Upper lobe of left lung (tissue), 6 donors: ENCODE results near the gene RASSF1. TPM values are rescaled to one million over a fixed set of nuclear protein-coding genes. Genes with fewer than 3 reads are reported as not detected.

Experiments
- ATAC-seq, 2 donors: fragments of 200-7000 bp; cut with Tn5 transposase; one replicate each; pipeline ENCODE4 v1.9.1; 2022; ENCODE audit warnings: mild to moderate bottlenecking in 2 of 2, moderate library complexity in 2 of 2; ENCODE audit not compliant: low FRiP score in 2 of 2
- DNase-seq, 2 donors: peaks; one replicate each; pipeline ENCODE4 v3.0.0-alpha.2; 2019 to 2020
- H3K27ac ChIP-seq, 4 donors: fragments of 200-600 bp; sonication (generic); one replicate each; pipeline ENCODE4 v1.5.1; 2016 to 2019
- H3K27me3 ChIP-seq, 4 donors: fragments of 200-600 bp; sonication (generic); one replicate each; pipeline ENCODE4 v1.5.1; 2017 to 2019
- H3K36me3 ChIP-seq, 4 donors: fragments of 200-600 bp; sonication (generic); one replicate each; pipeline ENCODE4 v1.5.1; 2016 to 2019
- H3K4me1 ChIP-seq, 4 donors: fragments of 200-600 bp; sonication (generic); one replicate each; pipeline ENCODE4 v1.5.1; 2018 to 2019
- H3K4me3 ChIP-seq, 4 donors: fragments of 200-600 bp; sonication (generic); one replicate each; pipeline ENCODE4 v1.5.1; 2017 to 2019; ENCODE audit warnings: mild to moderate bottlenecking in 2 of 4, moderate library complexity in 1 of 4
- H3K9me3 ChIP-seq, 4 donors: fragments of 200-600 bp; sonication (generic); one replicate each; pipeline ENCODE4 v1.5.1; 2018 to 2019
- EP300 ChIP-seq, 4 donors: sonication (generic); formaldehyde crosslinking; IDR thresholded peaks; one replicate each; pipeline ENCODE4 v1.5.1; 2017; ENCODE audit warnings: antibody characterized with exemption in 4 of 4, control low read depth in 2 of 4
- POLR2A ChIP-seq, 4 donors: fragments of 450-650 bp; IDR thresholded peaks; one replicate each; pipeline ENCODE4 v1.5.1; 2016 to 2017; ENCODE audit warnings: antibody characterized with exemption in 4 of 4, mild to moderate bottlenecking in 2 of 4
- POLR2AphosphoS5 ChIP-seq, 2 donors: sonication (generic); formaldehyde crosslinking; IDR thresholded peaks; one replicate each; pipeline ENCODE4 v1.5.1; 2017; ENCODE audit warnings: antibody characterized with exemption in 2 of 2
- WGBS, 2 donors: methylation state at CpG; one replicate each; pipeline ENCODE4 v1.1.5; 2017 to 2018; 5-methylcytosine and 5-hydroxymethylcytosine counted together
- total RNA-seq, 6 donors: library from RNA; depleted of rRNA in 4 of 6; stranded (reverse); fragments of >200 nt in 4 of 6; gene quantifications; one replicate each; pipeline versions ENCODE4 v1.1.0 to v1.2.1, GENCODE V29; 2016 to 2021
- TF ChIP-seq, protein P1 (sequence below), 6 experiments: fragments of 450-650 bp in 4 of 6; fragments of 200-600 bp in 2 of 6; sonication (generic) in 2 of 6; IDR thresholded peaks; one replicate each; pipeline ENCODE4 v1.5.1; 2016 to 2019; ENCODE audit warnings: antibody characterized with exemption in 6 of 6
- donor health status: DM: no; HTN: no; CAD: no; lungs with moderate emphysema.
- donor health status: DM: no; HTN: yes; CAD: no; lungs with severe emphysema.

RASSF1 gene
- total RNA-seq, 6 donors from 2014 or later, result 42.7 to 78.9 (median 47.7) TPM

DNA sequence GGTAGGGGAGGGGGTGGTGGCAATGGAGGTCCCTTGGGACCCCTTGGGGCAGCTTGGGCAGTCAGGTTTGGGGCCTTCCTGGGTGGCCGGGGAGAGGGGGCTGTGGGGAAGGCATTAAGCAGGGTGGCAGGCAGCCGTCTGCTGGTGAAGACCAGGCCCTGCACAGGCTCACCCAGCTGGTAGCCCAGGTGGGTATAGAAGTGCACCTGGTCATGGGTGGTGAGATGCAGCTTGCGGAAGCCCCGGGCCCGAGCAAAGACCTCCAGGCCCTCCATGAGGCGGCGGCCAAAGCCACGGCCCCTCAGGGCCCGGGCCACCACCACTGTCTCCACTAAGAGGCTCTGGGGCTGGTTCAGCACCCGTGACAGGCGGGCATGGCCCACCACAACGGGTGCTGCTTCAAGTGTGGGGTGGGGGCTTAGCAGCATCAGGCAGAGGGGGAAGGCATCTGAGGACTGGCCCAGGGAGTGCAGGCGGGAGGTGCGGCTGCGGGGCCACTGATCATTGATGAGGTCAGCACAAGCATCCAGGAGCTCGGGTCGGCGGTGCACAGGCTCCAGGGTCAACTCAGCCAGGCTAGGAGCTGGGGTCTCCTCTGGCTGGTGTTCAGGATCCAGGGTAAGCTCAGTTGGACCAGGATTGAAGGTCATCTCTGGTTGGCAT lies 43.8 kb downstream of the RASSF1 start:
- Histone ChIP-seq H3K9me3 (no peaks in the 10 kb centered on the region), H3K27ac (no peak overlapping the region), H3K36me3 (peaks cover 0 to 7% (median 2%) of the 10 kb centered on the region in 4 donors), H3K4me3 (no peak overlapping the region), H3K4me1 (peaks cover 36 to 46% (median 40%) of the 10 kb centered on the region in 4 donors), H3K27me3 (no peaks in the 10 kb centered on the region)
- ATAC-seq (no peak), DNase-seq (no peak)
- TF ChIP-seq, protein P1, sequence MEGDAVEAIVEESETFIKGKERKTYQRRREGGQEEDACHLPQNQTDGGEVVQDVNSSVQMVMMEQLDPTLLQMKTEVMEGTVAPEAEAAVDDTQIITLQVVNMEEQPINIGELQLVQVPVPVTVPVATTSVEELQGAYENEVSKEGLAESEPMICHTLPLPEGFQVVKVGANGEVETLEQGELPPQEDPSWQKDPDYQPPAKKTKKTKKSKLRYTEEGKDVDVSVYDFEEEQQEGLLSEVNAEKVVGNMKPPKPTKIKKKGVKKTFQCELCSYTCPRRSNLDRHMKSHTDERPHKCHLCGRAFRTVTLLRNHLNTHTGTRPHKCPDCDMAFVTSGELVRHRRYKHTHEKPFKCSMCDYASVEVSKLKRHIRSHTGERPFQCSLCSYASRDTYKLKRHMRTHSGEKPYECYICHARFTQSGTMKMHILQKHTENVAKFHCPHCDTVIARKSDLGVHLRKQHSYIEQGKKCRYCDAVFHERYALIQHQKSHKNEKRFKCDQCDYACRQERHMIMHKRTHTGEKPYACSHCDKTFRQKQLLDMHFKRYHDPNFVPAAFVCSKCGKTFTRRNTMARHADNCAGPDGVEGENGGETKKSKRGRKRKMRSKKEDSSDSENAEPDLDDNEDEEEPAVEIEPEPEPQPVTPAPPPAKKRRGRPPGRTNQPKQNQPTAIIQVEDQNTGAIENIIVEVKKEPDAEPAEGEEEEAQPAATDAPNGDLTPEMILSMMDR (IDR thresholded peaks at IDR 0.05), result no peak
- TF ChIP-seq POLR2A (IDR thresholded peaks at IDR 0.05) (no peak), POLR2AphosphoS5 (IDR thresholded peaks at IDR 0.05) (no peak), EP300 (IDR thresholded peaks at IDR 0.05) (no peak)
- WGBS, 2 donors, result 93 to 96% methylated on average over 14 to 15 of the region's 18 CpGs

GRCh38 chr3:50295553-50296431 lies 44.8 kb downstream of the RASSF1 start:
- 88% methylated on average over 7 to 8 of the region's 8 CpGs for WGBS, 2 donors
- Histone ChIP-seq H3K4me1 (peaks cover 35 to 46% (median 40%) of the 10 kb centered on the region in 4 donors), H3K27me3 (no peaks in the 10 kb centered on the region), H3K4me3 (no peak overlapping the region), H3K36me3 (peaks cover 0 to 6% (median 2%) of the 10 kb centered on the region in 4 donors), H3K27ac (no peak overlapping the region), H3K9me3 (no peaks in the 10 kb centered on the region)
- ATAC-seq (no peak), DNase-seq (no peak)
- TF ChIP-seq EP300 (IDR thresholded peaks at IDR 0.05), result no peak
- no peak for TF ChIP-seq POLR2A (IDR thresholded peaks at IDR 0.05)
- TF ChIP-seq POLR2AphosphoS5 (IDR thresholded peaks at IDR 0.05), result no peak
- TF ChIP-seq, protein P1 (IDR thresholded peaks at IDR 0.05), result no peak

GRCh38 chr3:50294492-50295403 lies 45.9 kb downstream of the RASSF1 start:
- Histone ChIP-seq H3K27me3 (no peaks in the 10 kb centered on the region), H3K36me3 (peaks cover 4 to 11% (median 7%) of the 10 kb centered on the region in 4 donors), H3K9me3 (no peaks in the 10 kb centered on the region), H3K27ac (no peak overlapping the region), H3K4me3 (no peak overlapping the region), H3K4me1 (peaks cover 29 to 38% (median 33%) of the 10 kb centered on the region in 4 donors)
- DNase-seq (peak in 1 of 2 donors; percentile 77), ATAC-seq (no peak)
- TF ChIP-seq, protein P1 (IDR thresholded peaks at IDR 0.05), result no peak
- TF ChIP-seq EP300 (IDR thresholded peaks at IDR 0.05) (no peak), POLR2AphosphoS5 (IDR thresholded peaks at IDR 0.05) (no peak), POLR2A (IDR thresholded peaks at IDR 0.05) (no peak)
- 92 to 98% methylated on average over 8 to 19 of the region's 22 CpGs for WGBS, 2 donors

- TF ChIP-seq POLR2A (IDR thresholded peaks at IDR 0.05) (no peak), EP300 (IDR thresholded peaks at IDR 0.05) (no peak), POLR2AphosphoS5 (IDR thresholded peaks at IDR 0.05) (no peak)
- TF ChIP-seq, protein P1 (IDR thresholded peaks at IDR 0.05), result no peak
- 79 to 83% methylated on average over 4 of the region's 4 CpGs for WGBS, 2 donors
- H3K27ac ChIP-seq, result no peak overlapping the region
These were observed 46.5 kb downstream of the RASSF1 start for GRCh38 chr3:50294089-50294488.

More at GRCh38 chr3:50294089-50294488, 46.5 kb downstream of the RASSF1 start:
- Histone ChIP-seq H3K4me1 (peaks cover 29 to 37% (median 32%) of the 10 kb centered on the region in 4 donors), H3K9me3 (no peaks in the 10 kb centered on the region), H3K36me3 (peaks cover 10 to 18% (median 13%) of the 10 kb centered on the region in 4 donors), H3K4me3 (no peak overlapping the region), H3K27me3 (no peaks in the 10 kb centered on the region)
- DNase-seq, result no peak
- no peak for ATAC-seq
